Cardiac fibroblast (primary cell): ENCODE data around the gene ZFAND3.
"Not testable (repeated sequence)": the region's sequence is repeated elsewhere in the genome, so short reads cannot be mapped to it uniquely, and the experiment has no call there.

Experiments used
- DNase-seq, 2 donors: peaks; one replicate each; pipeline versions ENCODE4 v3.0.0 to v3.0.0-alpha.2; 2010; ENCODE audit warnings: low read depth in 2 of 2
- H3K4me3 ChIP-seq, 2 donors: replicated peaks in 1 of 2; 1 replicate in 1 of 2; 2 replicates in 1 of 2; pipeline ENCODE4 v1.5.1; 2011; ENCODE audit warnings: low read depth in 2 of 2, low read length in 2 of 2, mild to moderate bottlenecking in 2 of 2, moderate library complexity in 1 of 2
- TF ChIP-seq, protein P1 (sequence below): IDR thresholded peaks from one replicate; pipeline ENCODE4 v1.5.1; 2011; ENCODE audit warnings: low read depth, mild to moderate bottlenecking, low read length, inconsistent platforms

ZFAND3 gene

DNA sequence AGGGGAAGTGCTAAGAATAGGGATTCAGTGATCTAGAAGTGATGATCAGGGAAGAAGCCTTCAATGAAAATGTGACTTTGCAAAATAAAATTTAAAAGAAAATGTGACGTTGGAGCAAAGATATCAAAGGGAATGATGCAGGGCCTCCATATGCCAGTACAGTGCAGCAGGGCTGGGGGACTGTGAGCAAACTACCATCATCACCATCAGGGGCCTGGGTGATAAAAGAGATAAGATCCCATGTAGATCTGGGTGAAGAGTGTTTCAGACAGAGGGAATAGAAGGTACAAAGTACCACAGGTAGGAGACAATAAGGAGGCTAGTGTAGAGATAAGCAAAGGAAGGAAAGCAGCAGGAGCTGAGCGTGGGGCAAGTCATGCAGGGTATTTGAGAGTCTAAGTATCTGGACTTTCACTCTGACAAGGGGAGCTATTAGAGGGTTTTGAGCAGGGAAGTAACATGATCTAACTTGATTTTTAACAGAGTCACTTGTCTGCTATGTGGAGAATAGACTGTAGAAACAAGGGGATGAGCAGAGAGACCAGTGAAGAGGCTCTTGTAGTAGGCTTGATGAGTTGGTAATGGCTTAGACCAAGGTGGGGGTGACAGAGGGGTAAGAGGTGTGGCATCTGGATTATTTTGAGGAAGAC lies 295.6 kb downstream of the ZFAND3 start:
- no peak overlapping the region for H3K4me3 ChIP-seq
- TF ChIP-seq, protein P1, sequence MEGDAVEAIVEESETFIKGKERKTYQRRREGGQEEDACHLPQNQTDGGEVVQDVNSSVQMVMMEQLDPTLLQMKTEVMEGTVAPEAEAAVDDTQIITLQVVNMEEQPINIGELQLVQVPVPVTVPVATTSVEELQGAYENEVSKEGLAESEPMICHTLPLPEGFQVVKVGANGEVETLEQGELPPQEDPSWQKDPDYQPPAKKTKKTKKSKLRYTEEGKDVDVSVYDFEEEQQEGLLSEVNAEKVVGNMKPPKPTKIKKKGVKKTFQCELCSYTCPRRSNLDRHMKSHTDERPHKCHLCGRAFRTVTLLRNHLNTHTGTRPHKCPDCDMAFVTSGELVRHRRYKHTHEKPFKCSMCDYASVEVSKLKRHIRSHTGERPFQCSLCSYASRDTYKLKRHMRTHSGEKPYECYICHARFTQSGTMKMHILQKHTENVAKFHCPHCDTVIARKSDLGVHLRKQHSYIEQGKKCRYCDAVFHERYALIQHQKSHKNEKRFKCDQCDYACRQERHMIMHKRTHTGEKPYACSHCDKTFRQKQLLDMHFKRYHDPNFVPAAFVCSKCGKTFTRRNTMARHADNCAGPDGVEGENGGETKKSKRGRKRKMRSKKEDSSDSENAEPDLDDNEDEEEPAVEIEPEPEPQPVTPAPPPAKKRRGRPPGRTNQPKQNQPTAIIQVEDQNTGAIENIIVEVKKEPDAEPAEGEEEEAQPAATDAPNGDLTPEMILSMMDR = no peak
- DNase-seq = no peak

- H3K4me3 ChIP-seq = no peak overlapping the region
- no peak for DNase-seq
- TF ChIP-seq, protein P1 = no peak
Observed at GRCh38 chr6:38115626-38116008, 296.1 kb downstream of the ZFAND3 start.

DNA sequence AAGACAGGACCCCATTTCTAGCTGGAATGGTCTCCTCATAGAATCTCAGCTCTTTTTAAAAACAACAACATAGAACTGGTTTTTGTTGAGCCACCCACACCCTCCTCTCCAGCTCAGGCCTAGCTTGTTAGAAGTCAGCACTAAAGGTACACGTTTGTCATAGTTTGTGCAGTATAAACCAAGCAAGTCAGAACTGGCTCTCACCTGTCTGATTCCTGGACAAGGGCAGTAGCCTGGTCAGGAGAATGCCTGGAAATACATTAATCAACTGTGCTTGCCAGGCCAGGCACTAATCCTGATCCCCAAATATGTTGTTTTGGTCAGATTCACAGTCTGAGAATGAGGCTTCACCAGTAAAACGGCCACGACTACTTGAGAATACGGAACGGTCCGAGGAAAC lies 296.7 kb downstream of the ZFAND3 start:
- no peak for DNase-seq
- TF ChIP-seq, protein P1 = no peak
- no peak overlapping the region for H3K4me3 ChIP-seq

GRCh38 chr6:38117281-38117680 lies 297.8 kb downstream of the ZFAND3 start:
- H3K4me3 ChIP-seq = no peak overlapping the region
- peak in 1 of 2 donors; percentile 64 for DNase-seq
- TF ChIP-seq, protein P1 = no peak

GRCh38 chr6:38118791-38119365 lies 299.4 kb downstream of the ZFAND3 start:
- no peak overlapping the region for H3K4me3 ChIP-seq
- peak in 1 of 2 donors; percentile 8 for DNase-seq
- TF ChIP-seq, protein P1 = no peak

- TF ChIP-seq, protein P1 = no peak
- no peak for DNase-seq
Observed at GRCh38 chr6:38119516-38119915, 300.0 kb downstream of the ZFAND3 start.

DNA sequence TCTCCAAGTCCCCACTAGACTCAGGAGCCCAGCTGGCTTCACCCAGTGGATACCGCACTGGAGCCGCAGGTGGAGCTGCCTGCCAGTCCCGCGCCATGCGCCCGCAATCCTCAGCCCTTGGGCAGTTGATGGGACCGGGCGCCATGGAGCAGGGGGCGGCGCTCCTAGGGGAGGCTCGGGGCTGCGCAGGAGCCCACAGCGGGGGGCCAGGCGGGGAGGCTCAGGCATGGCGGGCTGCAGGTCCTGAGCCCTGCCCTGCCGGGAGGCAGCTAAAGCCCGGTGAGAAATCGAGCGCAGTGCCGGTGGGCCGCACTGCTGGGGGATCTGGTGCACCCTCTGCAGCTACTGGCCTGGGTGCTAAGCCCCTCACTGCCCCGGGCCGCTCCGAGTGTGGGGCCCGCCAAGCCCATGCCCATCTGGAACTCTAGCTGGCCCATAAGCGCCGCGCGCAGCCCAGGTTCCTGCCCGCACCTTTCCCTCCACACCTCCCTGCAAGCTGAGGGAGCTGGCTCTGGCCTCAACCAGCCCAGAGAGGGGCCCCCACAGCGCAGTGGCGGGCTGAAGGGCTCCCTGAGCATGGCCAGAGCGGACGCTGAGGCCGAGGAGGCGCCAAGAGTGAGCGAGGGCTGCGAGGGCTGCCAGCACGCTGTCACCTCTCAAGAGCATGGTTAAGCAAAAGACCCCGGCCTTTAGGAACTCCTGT lies 304.8 kb downstream of the ZFAND3 start:
- not testable (repeated sequence) for DNase-seq, H3K4me3 ChIP-seq

More at GRCh38 chr6:38119516-38119915, 300.0 kb downstream of the ZFAND3 start:
- H3K4me3 ChIP-seq = no peak overlapping the region
